GM12891 (cell line): ENCODE data around the gene MPC1.
"Not testable (repeated sequence)": the region's sequence is repeated elsewhere in the genome, so short reads cannot be mapped to it uniquely, and the experiment has no call there.

ENCODE experiments used
- DNase-seq: peaks from one replicate; pipeline ENCODE4 v3.0.0; 2011; ENCODE audit warnings: low spot score; ENCODE audit not compliant: insufficient read length
- FAIRE-seq: peaks from 2 replicates; lab custom pipeline; 2011; peaks lifted over from hg19 to GRCh38; lab: Jason Lieb, UNC
- PAX5 ChIP-seq: IDR thresholded peaks from 2 replicates; pipeline ENCODE4 v1.6.1; 2011; ENCODE audit warnings: low read length, moderate library complexity, mild to moderate bottlenecking; ENCODE audit not compliant: insufficient read depth, severe bottlenecking
- POLR2A ChIP-seq: IDR thresholded peaks from 2 replicates; pipeline ENCODE4 v1.6.1; 2011; ENCODE audit warnings: low read depth, low read length, control low read depth
- POLR2AphosphoS5 ChIP-seq: IDR thresholded peaks from 2 replicates; pipeline ENCODE4 v1.6.1; 2011; ENCODE audit warnings: low read depth, low read length, control low read depth
- POU2F2 ChIP-seq: IDR thresholded peaks from 2 replicates; pipeline ENCODE4 v1.6.1; 2011; ENCODE audit warnings: low read depth, mild to moderate bottlenecking, control low read depth, low read length, moderate library complexity
- SPI1 ChIP-seq: IDR thresholded peaks from 2 replicates; pipeline ENCODE4 v1.6.1; 2011; ENCODE audit warnings: low read depth, low read length, control low read depth
- TAF1 ChIP-seq: IDR thresholded peaks from 2 replicates; pipeline ENCODE4 v1.6.1; 2011; ENCODE audit warnings: low read depth, low read length, control low read depth

Gene MPC1

DNA sequence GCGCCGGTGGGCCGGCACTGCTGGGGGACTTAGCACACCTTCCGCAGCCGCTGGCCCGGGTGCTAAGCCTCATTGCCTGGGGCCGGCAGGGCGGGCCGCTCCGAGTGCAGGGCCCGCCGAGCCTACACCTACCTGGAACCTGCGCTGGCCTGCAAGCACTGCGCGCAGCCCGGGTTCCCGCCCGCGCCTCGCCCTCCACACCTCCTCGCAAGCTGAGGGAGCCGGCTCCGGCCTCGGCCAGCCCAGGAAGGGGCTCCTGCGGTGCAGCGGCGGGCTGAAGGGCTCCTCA, 10.7 kb upstream of the MPC1 start:
- TF ChIP-seq TAF1: no peak
- TF ChIP-seq POLR2A: no peak
- no peak for FAIRE-seq
- DNase-seq: no peak

GRCh38 chr6:166392755-166393534, 10.2 kb upstream of the MPC1 start:
- DNase-seq, FAIRE-seq: not testable (repeated sequence)

DNA sequence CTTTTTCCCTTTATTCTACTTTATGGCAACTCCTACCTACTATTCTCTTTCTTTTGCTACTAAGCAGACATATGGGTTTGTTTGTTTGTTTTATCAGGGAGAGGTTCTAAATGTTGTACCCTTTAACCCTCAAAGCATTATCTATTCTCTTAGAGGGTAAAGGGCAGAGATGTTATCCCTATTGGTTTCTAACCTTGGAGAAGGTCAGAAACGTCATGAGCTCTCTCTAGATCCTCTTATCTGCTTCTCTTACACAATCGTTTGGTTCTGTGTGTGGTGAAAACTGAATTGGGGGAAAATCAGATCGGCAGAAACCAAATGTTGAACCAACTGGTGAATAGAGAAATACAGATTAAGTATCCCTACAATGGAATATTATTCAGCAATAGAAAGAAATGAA, 6.4 kb upstream of the MPC1 start:
- FAIRE-seq: no peak
- TF ChIP-seq POLR2AphosphoS5: no peak
- no peak for TF ChIP-seq POU2F2
- no peak for TF ChIP-seq PAX5
- no peak for TF ChIP-seq POLR2A
- TF ChIP-seq TAF1: no peak
- TF ChIP-seq SPI1: no peak
- no peak for DNase-seq

DNA sequence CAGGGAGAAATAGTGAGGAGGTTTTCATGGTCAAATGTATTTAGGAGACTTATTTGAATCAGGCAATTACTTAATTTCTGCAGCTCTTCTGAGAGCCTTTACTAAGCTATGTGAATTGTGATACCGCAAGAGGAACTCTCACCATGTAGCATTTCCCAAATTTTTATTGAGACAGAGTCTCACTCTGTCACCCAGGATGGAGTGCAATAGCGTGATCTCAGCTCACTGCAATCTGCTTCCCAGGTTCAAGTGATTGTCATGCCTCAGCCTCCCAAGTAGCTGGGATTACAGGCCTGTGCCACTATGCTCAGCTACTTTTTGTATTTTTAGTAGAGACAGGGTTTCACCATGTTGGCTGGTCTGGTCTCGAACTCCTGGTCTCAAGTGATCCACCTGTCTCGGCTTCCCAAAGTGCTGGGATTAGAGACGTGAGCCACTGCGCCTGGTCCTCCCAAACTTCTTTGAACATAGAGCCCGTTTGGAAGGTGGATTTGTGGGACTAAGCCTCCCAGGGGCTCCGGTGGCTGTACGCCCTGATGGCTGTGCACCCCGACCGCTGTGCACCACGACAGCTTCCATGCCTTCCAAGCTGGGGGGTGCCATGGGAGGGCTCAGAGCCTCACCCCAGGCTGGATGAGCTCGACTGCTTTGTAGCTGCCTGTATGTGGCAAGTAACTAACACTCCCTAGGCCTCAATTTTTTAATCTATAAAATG, 5.7 kb upstream of the MPC1 start:
- no peak for DNase-seq

DNA sequence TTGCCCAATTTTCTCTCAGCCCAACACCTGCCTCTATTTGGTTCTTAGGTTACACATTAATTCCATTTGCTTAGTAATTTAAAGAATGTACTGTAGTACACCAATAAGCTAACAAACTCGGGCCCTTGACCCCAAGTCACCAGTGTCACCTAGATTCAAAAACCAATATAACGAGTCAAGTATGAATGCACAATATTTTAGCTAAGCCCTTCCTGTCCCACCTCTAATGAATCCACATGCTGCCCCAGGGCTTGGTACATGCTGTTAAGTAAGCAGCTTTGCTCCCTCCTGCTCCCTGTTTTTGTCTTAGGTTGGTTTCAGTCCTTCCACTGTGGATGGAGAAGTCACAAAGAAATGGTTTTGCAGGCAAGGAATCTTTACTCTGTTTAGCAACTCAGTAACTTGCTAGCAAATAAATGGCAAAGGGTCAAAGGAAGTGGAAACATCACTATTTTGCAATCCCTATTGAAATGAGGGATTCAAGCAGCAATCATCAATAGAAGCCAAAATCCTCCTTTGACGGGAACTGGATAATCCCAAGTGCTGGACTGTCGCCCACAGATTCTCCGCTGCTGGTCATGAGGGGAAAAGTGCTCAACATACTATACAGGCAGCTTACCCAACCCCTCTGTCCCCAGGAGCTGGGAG, 5.0 kb upstream of the MPC1 start:
- TF ChIP-seq PAX5 (no peak), POLR2AphosphoS5 (no peak), POU2F2 (no peak), TAF1 (no peak)
- DNase-seq (no peak), FAIRE-seq (no peak)

More for the DNA sequence above, 5.7 kb upstream of the MPC1 start:
- FAIRE-seq: no peak
- TF ChIP-seq POLR2A: no peak
- no peak for TF ChIP-seq PAX5
- TF ChIP-seq POLR2AphosphoS5: no peak
- no peak for TF ChIP-seq TAF1
- TF ChIP-seq SPI1: no peak
- no peak for TF ChIP-seq POU2F2

- DNase-seq, FAIRE-seq: not testable (repeated sequence)
These were observed 4.4 kb upstream of the MPC1 start for GRCh38 chr6:166387098-166387497.

DNA sequence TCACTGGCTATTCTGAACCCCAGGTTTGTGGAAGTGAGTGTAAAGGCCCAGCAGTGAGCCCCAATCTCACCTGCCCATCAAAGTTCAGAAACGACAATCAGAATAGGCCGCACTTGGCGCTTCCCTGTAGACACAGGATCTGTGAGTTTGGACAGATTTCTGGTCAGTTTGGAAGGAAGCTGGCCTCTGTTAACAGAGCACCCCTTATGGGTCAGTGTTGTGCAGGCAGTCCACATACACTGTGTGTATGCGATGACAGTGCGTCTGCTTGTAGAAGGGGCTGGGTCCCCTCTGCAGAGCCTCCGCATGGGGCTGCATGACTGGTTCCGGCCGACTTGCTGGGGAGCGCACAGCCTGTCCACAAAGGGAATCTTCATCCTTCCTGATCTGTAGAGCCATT, 3.4 kb upstream of the MPC1 start:
- FAIRE-seq (no peak), DNase-seq (no peak)
- TF ChIP-seq POLR2AphosphoS5 (no peak), TAF1 (no peak), POLR2A (no peak), PAX5 (no peak), POU2F2 (no peak), SPI1 (no peak)

DNA sequence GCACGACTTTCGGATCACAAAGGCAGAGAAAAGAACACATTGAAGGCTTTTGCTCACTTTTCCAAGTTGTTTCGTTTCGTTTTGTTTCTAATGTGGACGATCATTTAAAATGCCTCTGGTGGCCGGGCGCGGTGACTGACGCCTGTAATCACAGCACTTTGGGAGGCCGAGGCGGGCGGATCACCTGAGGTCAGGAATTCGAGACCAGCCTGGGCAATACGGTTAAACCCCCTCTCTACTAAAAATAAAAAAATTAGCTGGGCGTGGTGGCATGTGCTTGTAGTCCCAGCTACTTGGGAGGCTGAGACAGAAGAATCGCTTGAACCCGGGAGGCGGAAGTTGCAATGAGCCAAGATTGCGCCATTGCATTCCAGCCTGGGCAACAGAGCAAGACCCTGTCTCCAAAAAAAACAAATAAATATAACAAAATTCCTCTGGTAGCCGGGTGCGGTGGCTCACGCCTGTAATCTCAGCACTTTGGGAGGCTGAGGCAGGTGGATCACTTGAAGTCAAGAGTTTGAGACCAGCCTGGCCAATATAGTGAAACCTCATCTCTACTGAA, 1.1 kb upstream of the MPC1 start:
- not testable (repeated sequence) for FAIRE-seq

DNA sequence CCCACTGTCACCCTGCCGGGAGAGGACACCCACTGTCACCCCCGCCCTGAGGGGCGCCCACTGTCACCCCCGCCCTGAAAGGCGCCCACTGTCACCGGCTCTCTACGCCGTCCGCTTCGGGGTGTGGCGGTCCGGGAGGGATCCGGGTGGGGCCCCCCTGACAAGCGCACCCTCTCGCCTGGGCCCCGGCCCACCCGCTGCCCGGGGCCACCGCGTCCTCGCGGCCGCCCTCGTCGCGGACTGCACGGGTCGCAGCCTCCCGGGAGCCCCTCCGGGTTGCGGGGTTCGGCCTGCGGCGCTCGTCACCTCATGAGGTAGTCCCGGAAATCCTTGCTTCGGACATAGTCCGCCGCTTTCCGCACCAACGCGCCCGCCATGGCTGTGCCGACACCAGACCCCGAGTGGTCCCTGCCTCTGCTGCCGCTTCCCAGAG, 224 bp downstream of the MPC1 start:
- FAIRE-seq (no peak), DNase-seq (no peak)
- TF ChIP-seq TAF1: peak; percentile 72; the same call in 1 of the 2 replicates
- TF ChIP-seq SPI1: no peak
- TF ChIP-seq POLR2AphosphoS5: peak; percentile 46; the same call in 1 of the 2 replicates
- peak; percentile 74; the same call in 1 of the 2 replicates for TF ChIP-seq POLR2A

More for the DNA sequence above, 1.1 kb upstream of the MPC1 start:
- not testable (repeated sequence) for DNase-seq

DNA sequence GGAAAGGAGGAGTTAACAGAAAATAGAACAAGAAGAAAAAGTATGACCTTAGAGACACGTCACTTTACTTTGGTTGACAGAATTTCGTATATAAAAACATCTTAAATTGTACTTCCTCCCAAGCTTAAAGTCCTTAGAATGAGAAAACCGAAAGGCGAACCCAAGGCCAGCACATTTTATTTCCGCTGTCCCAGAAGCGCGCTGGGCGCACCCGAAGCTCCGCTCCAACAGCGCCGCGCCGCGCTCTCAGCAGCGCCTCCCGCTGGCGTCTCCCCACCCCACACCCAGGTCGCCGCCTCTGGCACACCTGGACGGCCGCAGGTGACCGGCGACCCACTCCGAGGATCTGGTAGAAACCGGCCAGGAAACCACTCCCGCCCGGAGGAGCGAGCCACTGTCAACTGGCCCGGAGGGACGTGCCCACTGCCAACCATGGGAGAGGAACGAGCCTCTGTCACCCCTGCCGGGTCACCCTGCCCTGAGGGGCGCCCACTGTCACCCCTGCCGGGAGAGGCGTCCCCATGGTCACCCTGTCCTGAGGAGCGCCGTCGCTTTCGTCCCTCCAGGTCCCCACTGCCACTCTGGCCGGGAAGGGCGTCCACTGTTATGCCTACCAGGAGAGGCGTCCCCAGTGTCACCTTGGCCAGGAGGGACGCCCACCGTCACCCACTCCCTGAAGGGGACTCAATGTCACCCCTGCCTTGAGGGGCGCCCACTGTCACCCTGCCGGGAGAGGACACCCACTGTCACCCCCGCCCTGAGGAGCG, 824 bp downstream of the MPC1 start:
- TF ChIP-seq POU2F2 (no peak), TAF1 (peak; percentile 58; the same call in 1 of the 2 replicates), POLR2A (0 out of 2 replicates have a peak, but pooled peaks have one; percentile 1)
- DNase-seq (peak; percentile 48), FAIRE-seq (peak; percentile 80)

GRCh38 chr6:166381381-166381732, 1.4 kb downstream of the MPC1 start:
- TF ChIP-seq PAX5 (no peak), SPI1 (no peak), POLR2A (no peak), POU2F2 (no peak), POLR2AphosphoS5 (no peak), TAF1 (no peak)
- DNase-seq: no peak
- FAIRE-seq: no peak
